Loucy (cell line): Measurements from ENCODE around the gene PRRT3.
A peak's percentile ranks its signal among the peaks of the same experiment; 100 is the strongest.

Experiments used
- H2AFZ ChIP-seq: fragments of 200-600 bp; sonication (generic); 2 replicates; pipeline ENCODE4 v1.6.0; 2016; ENCODE audit warnings: antibody characterized with exemption, mild to moderate bottlenecking, low read length, moderate library complexity
- H3F3A ChIP-seq: fragments of 200-600 bp; 2 replicates; pipeline ENCODE4 v1.6.0; 2016; ENCODE audit warnings: antibody characterized with exemption, low read depth, mild to moderate bottlenecking
- H3K27me3 ChIP-seq: fragments of 200-600 bp; sonication (generic); 2 replicates; pipeline ENCODE4 v1.6.1; 2014; ENCODE audit warnings: low read length, mild to moderate bottlenecking; ENCODE audit not compliant: insufficient read depth, poor library complexity, severe bottlenecking
- H3K36me3 ChIP-seq: fragments of 200-600 bp; sonication (generic); 2 replicates; pipeline ENCODE4 v1.6.1; 2016; ENCODE audit warnings: low read length; ENCODE audit not compliant: insufficient read depth
- H3K4me1 ChIP-seq: fragments of 200-600 bp; sonication (generic); 2 replicates; pipeline ENCODE4 v1.5.1; 2014; ENCODE audit warnings: low read length, mild to moderate bottlenecking; ENCODE audit not compliant: insufficient read depth, poor library complexity, severe bottlenecking
- H3K4me2 ChIP-seq: fragments of 200-600 bp; sonication (generic); 2 replicates; pipeline ENCODE4 v1.6.0; 2014; ENCODE audit warnings: antibody characterized with exemption, low read length, low read depth, mild to moderate bottlenecking; ENCODE audit not compliant: poor library complexity, severe bottlenecking
- H3K4me3 ChIP-seq: fragments of 200-600 bp; sonication (generic); 2 replicates; pipeline ENCODE4 v1.5.1; 2014; ENCODE audit warnings: low read length, mild to moderate bottlenecking, mixed read lengths; ENCODE audit not compliant: poor library complexity, severe bottlenecking
- H3K79me2 ChIP-seq: fragments of 200-600 bp; sonication (generic); 2 replicates; pipeline ENCODE4 v1.6.1; 2014; ENCODE audit warnings: low read length; ENCODE audit not compliant: insufficient read depth
- H3K9ac ChIP-seq: fragments of 200-600 bp; sonication (generic); 2 replicates; pipeline ENCODE4 v1.6.0; 2014; ENCODE audit warnings: mild to moderate bottlenecking, low read depth, low read length, moderate library complexity; ENCODE audit not compliant: poor library complexity, severe bottlenecking
- H3K9me2 ChIP-seq: fragments of 200-600 bp; sonication (generic); replicated peaks from 2 replicates; pipeline ENCODE4 v1.6.1; 2016; ENCODE audit warnings: low read depth, low read length, mixed read lengths
- H3K9me3 ChIP-seq: fragments of 200-600 bp; sonication (generic); 2 replicates; pipeline ENCODE4 v1.6.1; 2014; ENCODE audit warnings: mild to moderate bottlenecking, antibody characterized with exemption, low read length, low read depth; ENCODE audit not compliant: insufficient read depth
- H4K20me1 ChIP-seq: fragments of 200-600 bp; sonication (generic); 2 replicates; pipeline ENCODE4 v1.6.0; 2014; ENCODE audit warnings: antibody characterized with exemption, low read length, mild to moderate bottlenecking; ENCODE audit not compliant: insufficient read depth, poor library complexity, severe bottlenecking
- EZH2phosphoT487 ChIP-seq: fragments of 200-600 bp; IDR thresholded peaks from 2 replicates; pipeline ENCODE4 v1.6.1; 2018; ENCODE audit warnings: antibody characterized with exemption, mild to moderate bottlenecking, moderate library complexity, borderline replicate concordance
- TF ChIP-seq, protein P1 (sequence below): fragments of 200-600 bp; sonication (generic); conservative IDR thresholded peaks from 2 replicates; pipeline ENCODE4 v1.5.1; 2014; ENCODE audit warnings: mild to moderate bottlenecking, antibody characterized with exemption, low read length

The PRRT3 gene

DNA sequence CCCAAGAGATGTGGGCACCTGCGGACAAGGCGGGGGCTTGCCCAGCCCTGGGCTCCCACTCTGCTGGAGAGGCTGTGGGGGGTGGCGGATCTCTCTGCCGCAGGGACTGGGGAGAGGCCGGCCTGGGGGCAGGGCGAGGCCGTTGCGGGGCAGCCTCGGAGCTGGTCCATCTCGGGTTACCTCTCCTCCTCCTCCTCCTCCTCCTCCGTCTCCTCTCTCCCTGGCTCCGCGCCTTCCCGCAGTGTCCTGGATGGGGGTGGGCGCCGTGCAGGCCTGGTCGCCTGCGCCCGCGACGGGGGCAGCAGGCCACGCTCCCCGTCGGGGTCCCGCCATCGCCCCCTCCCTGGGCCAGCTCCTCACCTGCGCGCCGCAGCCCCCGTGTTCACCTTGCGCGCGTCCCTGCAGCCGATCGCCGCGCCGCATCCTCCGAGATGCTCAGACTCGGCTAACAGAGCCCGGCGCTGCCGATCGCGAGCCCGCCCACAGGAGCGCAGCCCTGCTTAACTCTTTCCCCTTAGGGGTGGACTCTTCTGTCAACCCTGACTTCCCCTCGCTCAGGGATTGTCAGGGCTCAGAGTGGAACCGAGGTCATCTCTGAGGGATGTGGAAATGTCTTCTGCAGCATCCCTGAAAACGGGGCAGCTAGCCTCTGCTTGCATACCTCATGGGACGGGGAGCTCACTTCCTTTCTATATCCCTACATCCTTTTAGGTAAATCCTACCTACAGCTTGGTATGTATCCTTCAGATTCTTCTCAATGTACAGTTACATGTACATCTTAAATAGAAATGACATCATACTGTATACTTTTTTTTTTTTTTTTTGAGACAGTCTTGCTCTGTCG, at the start of gene PRRT3:
TSS of gene PRRT3 (minus strand) at position 447 of the 844 bp plus-strand sequence. CDS start 2,293 bp downstream, outside the sequence.
- H2AFZ ChIP-seq, result peak within 1 kb of the TSS; percentile 74
- H3K4me2 ChIP-seq, result peak within 1 kb of the TSS; percentile 73
- H3K9ac ChIP-seq, result peak within 1 kb of the TSS; percentile 51

DNA sequence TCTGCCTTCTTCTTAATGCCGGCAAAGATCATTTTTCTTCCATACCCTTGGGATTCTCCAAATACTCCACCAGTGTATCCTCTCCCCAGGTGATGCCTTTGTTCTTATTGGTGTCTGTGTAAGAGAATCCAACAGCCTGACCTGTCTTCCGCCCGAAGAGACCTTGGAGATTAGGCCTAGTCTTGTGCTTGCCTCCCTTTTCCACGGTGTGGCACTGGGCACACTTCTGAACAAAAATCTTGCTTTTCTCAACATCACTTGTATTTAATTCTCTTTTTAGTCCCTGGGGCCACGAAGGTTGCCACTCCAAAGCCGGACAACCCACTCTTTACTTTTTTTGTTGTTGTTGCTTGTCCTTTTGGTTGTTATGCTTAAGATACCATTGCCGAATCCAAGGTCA, 48.5 kb upstream of the PRRT3 start:
- no peak overlapping the region for H3K4me3 ChIP-seq
- H3K9me3 ChIP-seq, result no peaks in the 10 kb centered on the region
- no peaks in the 10 kb centered on the region for H3K4me1 ChIP-seq
- peaks cover 10% of the 10 kb centered on the region; the same call in 1 of the 2 replicates for H3K79me2 ChIP-seq
- no peaks in the 10 kb centered on the region for H4K20me1 ChIP-seq
- no peaks in the 10 kb centered on the region for H3F3A ChIP-seq
- no peaks in the 10 kb centered on the region for H3K9me2 ChIP-seq
- no peak overlapping the region for H2AFZ ChIP-seq
- H3K9ac ChIP-seq, result no peak overlapping the region
- no peak for TF ChIP-seq EZH2phosphoT487
- no peak overlapping the region for H3K4me2 ChIP-seq
- peaks cover 20% of the 10 kb centered on the region; the same call in 1 of the 2 replicates for H3K36me3 ChIP-seq
- H3K27me3 ChIP-seq, result no peaks in the 10 kb centered on the region

More for the DNA sequence above, at the start of gene PRRT3:
- H3K79me2 ChIP-seq, result no peaks in the 10 kb centered on the region
- no peaks in the 10 kb centered on the region for H3K36me3 ChIP-seq
- no peaks in the 10 kb centered on the region for H4K20me1 ChIP-seq
- H3K27me3 ChIP-seq, result no peaks in the 10 kb centered on the region
- no peaks in the 10 kb centered on the region for H3K9me3 ChIP-seq
- no peak for TF ChIP-seq EZH2phosphoT487
- TF ChIP-seq, protein P1, sequence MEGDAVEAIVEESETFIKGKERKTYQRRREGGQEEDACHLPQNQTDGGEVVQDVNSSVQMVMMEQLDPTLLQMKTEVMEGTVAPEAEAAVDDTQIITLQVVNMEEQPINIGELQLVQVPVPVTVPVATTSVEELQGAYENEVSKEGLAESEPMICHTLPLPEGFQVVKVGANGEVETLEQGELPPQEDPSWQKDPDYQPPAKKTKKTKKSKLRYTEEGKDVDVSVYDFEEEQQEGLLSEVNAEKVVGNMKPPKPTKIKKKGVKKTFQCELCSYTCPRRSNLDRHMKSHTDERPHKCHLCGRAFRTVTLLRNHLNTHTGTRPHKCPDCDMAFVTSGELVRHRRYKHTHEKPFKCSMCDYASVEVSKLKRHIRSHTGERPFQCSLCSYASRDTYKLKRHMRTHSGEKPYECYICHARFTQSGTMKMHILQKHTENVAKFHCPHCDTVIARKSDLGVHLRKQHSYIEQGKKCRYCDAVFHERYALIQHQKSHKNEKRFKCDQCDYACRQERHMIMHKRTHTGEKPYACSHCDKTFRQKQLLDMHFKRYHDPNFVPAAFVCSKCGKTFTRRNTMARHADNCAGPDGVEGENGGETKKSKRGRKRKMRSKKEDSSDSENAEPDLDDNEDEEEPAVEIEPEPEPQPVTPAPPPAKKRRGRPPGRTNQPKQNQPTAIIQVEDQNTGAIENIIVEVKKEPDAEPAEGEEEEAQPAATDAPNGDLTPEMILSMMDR, result no peak
- peak within 1 kb of the TSS; percentile 75 for H3K4me3 ChIP-seq
- no peaks in the 10 kb centered on the region for H3F3A ChIP-seq
- no peaks in the 10 kb centered on the region for H3K9me2 ChIP-seq
- H3K4me1 ChIP-seq, result peaks cover 13% of the 10 kb centered on the region

DNA sequence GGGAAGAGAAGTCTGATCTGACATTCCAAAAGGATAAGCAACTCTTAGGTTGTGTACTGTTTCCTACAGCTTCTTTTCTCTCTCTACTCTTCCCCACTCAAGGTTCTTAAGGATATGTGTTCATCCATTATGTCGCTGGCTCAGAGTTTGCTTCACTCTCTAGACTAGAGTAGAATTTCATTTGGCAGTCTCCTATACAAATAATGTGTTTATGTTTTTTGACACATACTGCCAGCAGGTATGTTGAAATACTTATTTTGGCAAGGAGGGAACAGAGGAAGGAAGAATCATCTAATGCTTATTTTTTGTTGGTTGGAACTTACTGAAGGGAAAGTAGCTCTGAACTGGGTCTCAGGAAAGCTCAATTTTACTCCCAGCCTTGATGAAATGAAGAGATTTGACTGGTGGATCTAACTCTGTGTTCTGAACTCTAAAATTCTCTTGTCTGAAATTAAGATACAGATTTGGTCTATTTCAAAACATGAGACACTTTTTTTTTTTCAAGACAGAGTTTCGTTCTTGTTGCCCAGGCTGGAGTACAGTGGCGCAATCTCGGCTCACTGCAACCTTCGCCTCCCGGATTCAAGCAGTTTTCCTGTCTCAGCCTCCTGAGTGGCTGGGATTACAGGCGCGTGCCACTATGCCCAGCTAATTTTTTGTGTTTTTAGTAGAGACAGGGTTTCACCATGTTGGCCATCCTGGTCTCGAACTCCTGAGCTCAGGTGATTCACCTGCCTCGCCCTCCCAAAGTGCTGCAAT, 42.1 kb upstream of the PRRT3 start:
- Histone ChIP-seq H3K9me2 (no peaks in the 10 kb centered on the region), H3K4me1 (peaks cover 3% of the 10 kb centered on the region), H3K4me2 (no peak overlapping the region), H3K9me3 (no peaks in the 10 kb centered on the region), H3K4me3 (no peak overlapping the region), H3K9ac (no peak overlapping the region), H3F3A (no peaks in the 10 kb centered on the region), H2AFZ (no peak overlapping the region), H3K27me3 (no peaks in the 10 kb centered on the region), H4K20me1 (peaks cover 2% of the 10 kb centered on the region), H3K36me3 (peaks cover 11% of the 10 kb centered on the region), H3K79me2 (peaks cover 50% of the 10 kb centered on the region; the same call in 1 of the 2 replicates)
- no peak for TF ChIP-seq EZH2phosphoT487
- TF ChIP-seq, protein P1, result no peak
